Measurements from ENCODE around the gene PBRM1. TPM values are rescaled to one million over a fixed set of nuclear protein-coding genes. Genes with fewer than 3 reads are reported as not detected.

The PBRM1 gene
- polyA plus RNA-seq, 1 donor (not counting 4 experiments of a cell fraction or from before 2014, with no cell fraction given) = 26.0 TPM

DNA sequence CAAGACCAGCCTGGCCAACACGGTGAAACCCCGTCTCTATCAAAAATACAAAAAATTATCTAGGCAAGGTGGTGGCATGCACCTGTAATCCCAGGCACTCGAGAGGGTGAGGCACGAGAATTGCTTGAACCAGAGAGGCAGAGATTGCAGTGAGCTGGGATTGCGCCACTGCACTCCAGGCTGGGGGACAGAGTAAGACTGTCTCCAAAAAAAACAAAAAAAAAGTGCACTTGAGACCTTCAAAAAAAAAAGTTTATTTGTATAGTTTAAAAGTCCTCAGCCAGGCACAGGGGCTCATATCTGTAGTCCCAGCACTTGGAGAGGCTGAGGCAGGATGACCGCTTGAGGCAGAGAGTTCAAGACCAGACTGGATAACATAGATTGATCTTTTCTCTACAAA is 2.1 kb downstream of the PBRM1 start:
- no peak for FAIRE-seq
- H3K4me2 ChIP-seq (ENCODE audit: control insufficient read depth, extremely low read depth, insufficient read depth, low read depth, low read length) = no peak overlapping the region
- H4K20me1 ChIP-seq (ENCODE audit: control insufficient read depth, extremely low read depth, insufficient read depth, low read length) = no peaks in the 10 kb centered on the region
- no peak overlapping the region for H2AFZ ChIP-seq (ENCODE audit: control insufficient read depth, low read length)
- H3K9me1 ChIP-seq (ENCODE audit: control insufficient read depth, extremely low read depth, insufficient read depth, low read length) = no peaks in the 10 kb centered on the region
- peaks cover 71% of the 10 kb centered on the region for H3K79me2 ChIP-seq (ENCODE audit: control insufficient read depth, insufficient read depth, low read length)
- no peak for DNase-seq (ENCODE audit: low read depth, low spot score)
- peaks cover 12 to 34% of the 10 kb centered on the region in 2 experiments for H3K36me3 ChIP-seq (ENCODE audit: control insufficient read depth in 2 of 2, extremely low read depth in 1 of 2, insufficient read depth in 2 of 2, low read length in 2 of 2)
- H3K9me3 ChIP-seq (ENCODE audit: control insufficient read depth, low read depth, low read length) = no peaks in the 10 kb centered on the region
- H3K27me3 ChIP-seq (ENCODE audit: control insufficient read depth, extremely low read depth, insufficient read depth, low read length) = no peaks in the 10 kb centered on the region
- H3K27ac ChIP-seq (ENCODE audit: control insufficient read depth, insufficient read depth, low read length) = no peak overlapping the region
- dilution Hi-C loops (cut with MboI; ENCODE audit: extremely low pct_ligation_motif_present, low sequenced_read_pairs) = no loop called here
- no peak overlapping the region for H3K4me3 ChIP-seq (ENCODE audit: control insufficient read depth in 2 of 3, extremely low read depth in 1 of 3, insufficient read depth in 2 of 3, low read depth in 1 of 3, low read length in 3 of 3)
- TF ChIP-seq, protein P1, sequence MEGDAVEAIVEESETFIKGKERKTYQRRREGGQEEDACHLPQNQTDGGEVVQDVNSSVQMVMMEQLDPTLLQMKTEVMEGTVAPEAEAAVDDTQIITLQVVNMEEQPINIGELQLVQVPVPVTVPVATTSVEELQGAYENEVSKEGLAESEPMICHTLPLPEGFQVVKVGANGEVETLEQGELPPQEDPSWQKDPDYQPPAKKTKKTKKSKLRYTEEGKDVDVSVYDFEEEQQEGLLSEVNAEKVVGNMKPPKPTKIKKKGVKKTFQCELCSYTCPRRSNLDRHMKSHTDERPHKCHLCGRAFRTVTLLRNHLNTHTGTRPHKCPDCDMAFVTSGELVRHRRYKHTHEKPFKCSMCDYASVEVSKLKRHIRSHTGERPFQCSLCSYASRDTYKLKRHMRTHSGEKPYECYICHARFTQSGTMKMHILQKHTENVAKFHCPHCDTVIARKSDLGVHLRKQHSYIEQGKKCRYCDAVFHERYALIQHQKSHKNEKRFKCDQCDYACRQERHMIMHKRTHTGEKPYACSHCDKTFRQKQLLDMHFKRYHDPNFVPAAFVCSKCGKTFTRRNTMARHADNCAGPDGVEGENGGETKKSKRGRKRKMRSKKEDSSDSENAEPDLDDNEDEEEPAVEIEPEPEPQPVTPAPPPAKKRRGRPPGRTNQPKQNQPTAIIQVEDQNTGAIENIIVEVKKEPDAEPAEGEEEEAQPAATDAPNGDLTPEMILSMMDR (optimal IDR thresholded peaks at IDR 0.05 in 1 of 3, IDR thresholded peaks at IDR 0.05 in 1 of 3, conservative IDR thresholded peaks at IDR 0.05 in 1 of 3; ENCODE audit: extremely low read depth in 1 of 3, insufficient read depth in 2 of 3, low read length in 3 of 3) = no peak
- no peak for TF ChIP-seq EZH2 (IDR thresholded peaks at IDR 0.05; ENCODE audit: low read length)
- H3K9ac ChIP-seq (ENCODE audit: control insufficient read depth, extremely low read depth, insufficient read depth, low read length) = no peak overlapping the region
- H3K4me1 ChIP-seq (ENCODE audit: control insufficient read depth, extremely low read depth, insufficient read depth, low read length) = peaks cover 35% of the 10 kb centered on the region

DNA sequence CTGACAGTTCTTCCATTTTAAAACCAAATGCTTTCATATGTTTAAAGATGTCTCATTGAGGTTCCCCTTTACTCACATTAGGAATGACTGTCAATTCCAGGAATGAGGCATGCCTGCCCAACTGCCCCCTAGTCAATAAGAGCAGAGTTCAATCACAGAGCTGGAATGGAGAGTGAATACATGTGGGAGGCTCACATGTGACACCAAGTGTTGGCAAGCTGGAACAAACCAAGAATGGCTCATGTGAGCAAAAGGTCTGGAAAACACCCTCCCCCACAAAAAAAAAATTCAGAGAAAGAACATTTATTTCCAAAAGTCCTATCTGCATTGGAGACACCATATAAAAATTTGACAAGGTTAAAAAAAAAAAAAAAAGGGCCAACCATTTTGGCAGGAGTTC is 3.7 kb downstream of the PBRM1 start:
- DNase-seq (ENCODE audit: low read depth, low spot score) (no peak), FAIRE-seq (peak; percentile 69)
- no peak for TF ChIP-seq EZH2 (IDR thresholded peaks at IDR 0.05; ENCODE audit: low read length)
- TF ChIP-seq, protein P1 (optimal IDR thresholded peaks at IDR 0.05 in 1 of 3, IDR thresholded peaks at IDR 0.05 in 1 of 3, conservative IDR thresholded peaks at IDR 0.05 in 1 of 3; ENCODE audit: extremely low read depth in 1 of 3, insufficient read depth in 2 of 3, low read length in 3 of 3) = peak in 2 of 3 experiments; percentile 36 to 66
- Histone ChIP-seq H3K27ac (ENCODE audit: control insufficient read depth, insufficient read depth, low read length) (peak overlapping the region; percentile 28), H3K4me2 (ENCODE audit: control insufficient read depth, extremely low read depth, insufficient read depth, low read depth, low read length) (no peak overlapping the region), H2AFZ (ENCODE audit: control insufficient read depth, low read length) (no peak overlapping the region), H3K9ac (ENCODE audit: control insufficient read depth, extremely low read depth, insufficient read depth, low read length) (no peak overlapping the region), H3K9me3 (ENCODE audit: control insufficient read depth, low read depth, low read length) (no peaks in the 10 kb centered on the region), H3K27me3 (ENCODE audit: control insufficient read depth, extremely low read depth, insufficient read depth, low read length) (no peaks in the 10 kb centered on the region), H3K36me3 (ENCODE audit: control insufficient read depth in 2 of 2, extremely low read depth in 1 of 2, insufficient read depth in 2 of 2, low read length in 2 of 2) (peaks cover 12 to 27% of the 10 kb centered on the region in 2 experiments), H3K79me2 (ENCODE audit: control insufficient read depth, insufficient read depth, low read length) (peaks cover 56% of the 10 kb centered on the region), H4K20me1 (ENCODE audit: control insufficient read depth, extremely low read depth, insufficient read depth, low read length) (no peaks in the 10 kb centered on the region), H3K4me1 (ENCODE audit: control insufficient read depth, extremely low read depth, insufficient read depth, low read length) (peaks cover 26% of the 10 kb centered on the region), H3K9me1 (ENCODE audit: control insufficient read depth, extremely low read depth, insufficient read depth, low read length) (no peaks in the 10 kb centered on the region), H3K4me3 (ENCODE audit: control insufficient read depth in 2 of 3, extremely low read depth in 1 of 3, insufficient read depth in 2 of 3, low read depth in 1 of 3, low read length in 3 of 3) (no peak overlapping the region)
- dilution Hi-C loops (cut with MboI; ENCODE audit: extremely low pct_ligation_motif_present, low sequenced_read_pairs) = no loop called here

Measured in keratinocyte (primary cell).